Hematopoietic multipotent progenitor cell (in vitro differentiated cells): Measurements from ENCODE around the gene TMEM150C. TPM values are rescaled to one million over a fixed set of nuclear protein-coding genes. Genes with fewer than 3 reads are reported as not detected.
A peak's percentile ranks its signal among the peaks of the same experiment; 100 is the strongest.

Experiments used
- DNase-seq, 3 donors: peaks; one replicate each; pipeline ENCODE4 v3.0.0-alpha.2; 2011 to 2015; ENCODE audit warnings: low read depth in 2 of 3, low spot score in 2 of 3
- total RNA-seq: library from RNA; depleted of rRNA; stranded (reverse); fragments of >200 nt; gene quantifications from one replicate; pipeline ENCODE4 v1.2.3, GENCODE V29; 2012

The TMEM150C gene
- total RNA-seq, 1 donor: 8.6 TPM

DNA sequence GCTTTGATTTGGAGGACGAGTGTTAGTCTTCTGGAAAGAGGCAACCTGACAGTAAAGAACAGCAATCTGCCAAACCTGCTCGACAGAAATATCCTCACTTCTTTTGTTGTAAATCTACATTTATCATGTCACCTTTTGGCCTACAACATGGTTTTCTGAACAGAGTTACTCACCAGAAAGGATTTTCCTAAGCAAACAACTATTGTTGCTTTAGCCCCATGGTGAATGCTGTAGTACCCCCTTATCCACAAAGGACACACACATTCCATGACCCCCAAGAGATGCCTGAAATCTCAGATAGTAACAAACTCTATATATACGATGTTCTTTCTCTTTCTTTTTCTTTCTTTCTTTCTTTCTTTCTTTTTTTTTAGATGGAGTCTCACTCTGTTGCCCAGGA lies 42.7 kb downstream of the TMEM150C start:
- no peak for DNase-seq

DNA sequence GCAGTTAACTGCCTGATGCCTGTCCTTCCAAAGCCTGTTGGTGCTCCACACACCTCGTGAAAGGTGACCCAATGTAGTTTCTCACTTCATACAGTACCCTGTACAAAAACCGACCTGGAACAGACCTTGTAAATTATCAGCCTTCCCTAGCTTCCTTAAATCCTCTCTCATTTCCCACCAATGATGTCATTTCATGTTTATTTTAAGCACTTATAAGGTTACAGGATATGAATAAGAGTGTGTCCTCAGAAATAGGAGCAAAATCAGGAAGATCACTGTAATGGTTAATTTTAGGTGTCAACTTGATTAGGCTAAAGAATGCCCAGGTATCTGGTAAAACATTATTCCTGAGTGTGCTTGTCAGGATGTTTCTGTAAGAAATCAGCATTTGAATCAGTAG lies 44.7 kb downstream of the TMEM150C start:
- DNase-seq: no peak

DNA sequence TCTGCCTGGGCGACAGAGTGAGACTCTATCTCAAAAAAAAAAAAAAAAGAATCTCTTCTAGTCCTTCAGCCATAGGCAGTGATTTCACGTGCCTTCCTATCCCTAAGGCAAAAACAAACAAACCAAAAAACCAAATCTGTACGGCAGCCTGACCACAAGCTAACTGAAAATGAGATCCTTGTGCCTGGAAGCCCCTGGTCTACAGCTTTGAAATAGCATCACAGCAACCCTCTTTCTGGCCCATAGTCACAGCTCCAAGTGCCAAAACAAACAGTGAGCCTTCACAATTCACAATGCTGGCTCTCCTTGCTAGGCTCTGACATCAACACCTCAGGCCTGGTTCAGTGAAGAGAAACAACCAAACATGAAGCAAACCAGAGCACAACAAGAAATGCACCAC lies 46.1 kb downstream of the TMEM150C start:
- DNase-seq: no peak

DNA sequence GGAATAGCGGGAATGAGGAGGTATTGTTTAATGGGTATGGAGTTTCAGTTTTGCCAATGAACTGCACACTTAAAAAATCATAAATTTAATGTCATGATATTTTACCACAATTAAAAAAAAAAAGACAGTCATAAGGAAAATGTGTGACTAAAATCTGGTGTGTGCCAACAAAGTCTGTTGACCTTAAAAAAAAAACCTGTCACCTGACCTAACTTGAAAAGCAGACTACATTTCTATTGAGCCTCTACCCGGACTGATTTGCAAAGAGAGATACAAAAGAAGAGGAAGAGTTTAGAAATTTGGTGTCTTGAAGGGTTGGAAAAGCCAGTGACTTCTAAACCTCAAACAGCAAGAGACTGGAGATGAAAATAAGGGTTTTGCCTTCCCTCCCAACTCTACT lies 48.4 kb downstream of the TMEM150C start:
- peak in 1 of 3 donors; percentile 4 for DNase-seq

DNA sequence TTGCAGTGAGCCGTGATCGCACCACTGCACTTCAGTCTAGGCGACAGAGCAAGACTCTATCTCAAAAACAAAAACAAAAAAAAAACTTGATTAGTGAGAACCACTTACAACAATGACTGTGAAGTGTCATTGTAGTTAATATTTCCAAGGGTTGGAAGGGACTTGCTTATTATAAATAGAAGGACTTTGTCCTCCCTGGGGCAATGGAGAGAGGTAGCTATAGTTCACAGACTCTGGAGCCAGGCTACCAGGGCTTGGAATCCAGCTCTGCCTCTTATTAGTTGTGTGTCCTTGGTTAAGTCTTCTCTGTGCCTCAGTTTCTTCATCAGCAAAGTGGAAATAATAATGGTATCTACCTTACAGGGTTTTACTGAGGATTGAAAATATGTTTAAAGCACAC lies 51.6 kb downstream of the TMEM150C start:
- no peak for DNase-seq

DNA sequence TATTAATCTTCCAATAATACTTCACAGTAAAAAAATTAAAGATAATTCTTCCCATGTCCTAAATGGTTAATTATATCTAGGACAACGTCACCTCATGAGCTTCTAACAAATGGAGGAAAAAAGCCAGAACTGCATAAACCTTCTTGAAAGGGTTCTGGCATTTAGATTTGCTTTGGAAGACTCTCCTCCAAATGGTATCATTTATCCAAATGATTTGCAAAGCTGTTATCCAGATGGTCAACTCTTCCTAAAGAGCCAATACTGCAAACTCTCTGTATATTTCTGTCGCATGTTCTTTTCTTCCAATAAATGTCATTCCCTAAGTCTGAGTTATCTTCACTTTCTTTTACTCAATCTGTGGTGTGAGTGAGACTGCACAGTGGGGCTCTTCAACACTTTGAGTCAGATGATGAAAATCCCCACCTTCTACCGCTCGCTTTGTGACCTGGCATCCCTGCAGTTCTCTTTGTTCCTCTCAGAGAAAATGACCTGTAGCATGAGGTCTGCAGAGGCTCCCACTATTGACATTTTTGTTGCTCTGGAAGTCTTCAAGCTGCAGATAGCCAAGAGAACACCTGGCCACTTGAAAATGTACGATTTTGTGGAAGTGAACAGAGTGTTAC lies 52.9 kb downstream of the TMEM150C start:
- no peak for DNase-seq

DNA sequence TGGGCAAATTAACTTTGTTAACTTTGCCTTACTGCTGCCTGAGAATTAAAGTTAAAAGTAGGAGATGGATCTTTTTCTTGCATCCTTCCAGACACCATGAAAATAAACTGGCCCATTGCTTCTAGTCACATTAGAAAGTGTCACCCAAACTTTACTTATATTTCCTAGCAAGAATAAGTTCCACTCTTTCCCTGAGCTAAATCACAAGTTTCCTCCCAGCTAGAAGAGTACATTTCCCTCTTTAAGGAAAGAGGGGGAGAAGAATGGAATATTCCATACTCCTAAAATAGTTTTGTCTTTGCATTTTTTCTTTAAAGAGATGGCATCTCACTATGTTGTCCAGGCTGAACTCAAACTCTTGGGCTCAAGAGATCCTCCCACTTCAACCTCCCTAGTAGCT lies 53.8 kb downstream of the TMEM150C start:
- DNase-seq: no peak

DNA sequence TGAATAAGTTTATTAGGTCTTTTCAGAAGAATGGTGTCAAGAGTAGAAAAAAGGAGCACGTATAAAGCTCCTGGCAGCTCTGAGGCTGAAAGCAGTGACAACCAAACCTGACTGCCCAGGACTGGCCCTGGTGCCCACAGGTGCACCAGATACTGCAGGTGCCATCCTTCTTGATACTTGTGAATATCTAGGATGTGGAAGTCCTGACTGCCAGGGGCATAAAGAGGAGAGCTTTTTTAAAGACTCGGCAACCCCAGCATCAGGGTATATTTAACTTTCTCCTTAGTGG lies 60.7 kb downstream of the TMEM150C start:
- DNase-seq: no peak

DNA sequence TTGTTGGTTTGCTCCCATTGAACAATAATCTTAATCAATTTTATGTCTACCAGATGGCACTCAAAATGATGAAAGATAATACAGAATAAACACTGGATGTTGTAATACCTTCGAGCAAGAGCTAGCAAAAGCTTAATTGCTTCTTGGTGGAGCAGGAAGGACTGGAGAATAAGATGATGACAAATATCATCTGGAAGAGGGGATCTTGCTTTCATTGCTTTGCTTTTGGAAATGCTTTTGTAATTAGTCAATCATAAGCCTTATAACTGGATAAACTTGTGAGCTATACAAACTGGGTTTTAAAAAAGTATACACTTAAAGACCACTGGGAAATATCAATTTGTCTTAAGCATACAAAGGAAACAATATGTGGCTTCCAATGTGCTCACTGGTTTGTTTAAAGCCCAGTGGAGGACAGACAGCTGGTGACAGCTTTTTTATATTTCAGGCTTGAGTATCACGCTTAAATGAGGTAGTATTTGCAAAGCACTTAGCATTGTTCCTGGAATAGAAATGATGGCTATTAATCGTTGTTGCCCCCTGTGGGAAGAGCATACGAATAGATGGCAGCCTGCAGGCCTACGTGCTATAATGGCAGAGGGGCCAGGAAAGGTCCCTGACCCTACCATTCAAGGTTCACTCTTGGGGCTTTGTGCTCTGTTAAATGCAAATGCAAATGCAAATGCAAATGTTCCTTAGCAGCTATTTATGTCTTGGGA lies 61.2 kb downstream of the TMEM150C start:
- no peak for DNase-seq

DNA sequence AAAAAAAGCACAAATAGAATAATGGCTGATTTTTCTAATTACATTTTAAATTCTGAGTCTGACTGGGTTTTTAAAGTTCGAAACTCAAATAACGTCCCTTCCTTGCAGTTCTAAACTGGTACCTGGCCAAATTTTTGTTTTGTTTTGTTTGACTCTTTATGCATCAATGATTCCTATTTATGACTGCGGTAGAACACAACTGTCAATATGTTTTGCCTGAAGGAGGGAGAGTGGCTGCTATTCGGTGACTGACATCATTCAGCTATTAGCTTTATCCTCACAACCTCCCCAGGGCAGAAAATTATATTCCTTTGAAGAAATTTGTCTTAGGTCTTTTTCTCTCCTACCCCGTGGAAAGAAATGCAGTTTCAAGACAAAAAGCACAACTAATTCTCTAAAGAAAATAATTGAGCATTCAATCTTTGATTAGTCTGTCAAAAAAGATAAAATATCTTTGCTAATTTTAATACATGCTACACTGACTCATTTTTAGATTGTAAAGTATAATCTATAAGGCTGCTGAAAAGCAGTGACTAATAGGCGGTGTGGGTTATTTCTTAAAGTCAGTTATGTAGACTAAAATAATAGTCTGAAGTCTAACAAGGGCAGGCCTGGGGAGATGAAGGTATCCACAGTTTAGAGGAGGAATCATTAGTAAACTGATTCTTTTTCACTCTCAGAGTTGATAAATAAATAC lies 61.9 kb downstream of the TMEM150C start:
- DNase-seq: no peak

DNA sequence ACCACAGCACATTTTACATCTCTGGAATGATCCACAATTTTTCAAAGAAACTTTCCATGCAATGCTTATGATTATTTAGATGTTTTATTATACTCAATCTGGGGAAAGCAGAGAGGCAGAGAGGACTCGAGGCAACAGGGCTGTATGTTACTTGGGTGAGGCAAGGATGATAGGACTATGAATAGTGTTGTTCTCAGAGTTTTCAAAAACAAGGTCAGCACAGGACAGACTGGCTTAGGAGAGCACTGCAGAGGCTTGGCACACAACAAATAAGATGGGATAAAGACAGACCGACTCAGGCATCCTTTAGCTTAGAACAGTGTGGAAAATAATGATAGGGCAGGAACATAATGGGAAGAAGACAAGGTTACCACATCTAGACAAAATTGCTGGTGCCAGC lies 65.4 kb downstream of the TMEM150C start:
- DNase-seq: no peak

DNA sequence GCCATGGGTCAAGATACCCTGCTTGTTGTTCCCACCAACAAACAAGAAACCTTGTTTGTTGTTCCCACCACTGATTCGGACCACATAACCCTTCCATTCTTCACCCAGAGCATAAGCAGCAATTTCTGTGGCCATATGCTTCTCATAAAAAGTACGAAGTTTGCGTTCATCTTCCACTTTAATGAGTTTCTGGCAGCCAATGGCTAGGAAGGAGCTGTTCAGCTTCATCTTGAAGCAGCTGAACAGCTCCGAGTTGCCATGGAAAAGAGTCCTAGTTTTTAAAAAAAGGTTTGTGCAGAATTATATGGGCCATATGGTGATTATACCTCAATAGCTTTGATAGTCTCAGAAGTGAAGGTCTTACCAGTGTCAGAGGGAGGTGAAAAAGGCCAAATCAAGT lies 66.1 kb downstream of the TMEM150C start:
- DNase-seq: no peak

DNA sequence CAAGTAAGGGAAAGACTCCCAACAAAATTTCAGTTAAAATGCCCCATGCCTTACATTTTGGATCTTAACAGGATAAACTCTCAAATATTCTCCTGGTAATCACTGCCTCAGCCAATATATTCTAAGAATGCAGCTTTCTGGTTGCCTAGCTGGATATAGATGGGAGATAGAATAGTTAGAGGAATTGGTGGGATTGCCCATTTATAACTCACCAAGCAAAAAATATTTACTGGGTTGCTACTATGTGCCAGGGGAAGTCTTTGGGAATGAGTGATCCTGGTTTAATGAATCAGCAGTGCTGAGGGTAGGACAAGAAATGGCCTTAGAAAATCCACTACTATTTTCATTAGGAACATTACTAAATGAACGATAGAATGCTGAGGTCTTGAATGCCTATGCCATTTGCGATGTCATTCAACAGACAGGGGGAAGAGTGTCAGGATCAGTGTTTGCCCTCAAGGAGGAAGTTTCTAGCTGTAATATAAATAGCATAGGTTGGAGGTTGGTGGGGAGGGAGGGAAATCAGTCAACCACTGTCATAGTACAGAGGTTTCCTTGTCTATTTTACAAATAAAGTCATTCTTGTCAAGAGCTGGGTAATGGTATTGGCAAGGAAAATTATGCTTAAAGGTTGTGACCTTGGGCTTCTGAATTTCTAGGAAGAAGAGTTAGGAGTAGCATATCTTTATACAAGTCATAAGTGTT lies 67.9 kb downstream of the TMEM150C start:
- DNase-seq: no peak

DNA sequence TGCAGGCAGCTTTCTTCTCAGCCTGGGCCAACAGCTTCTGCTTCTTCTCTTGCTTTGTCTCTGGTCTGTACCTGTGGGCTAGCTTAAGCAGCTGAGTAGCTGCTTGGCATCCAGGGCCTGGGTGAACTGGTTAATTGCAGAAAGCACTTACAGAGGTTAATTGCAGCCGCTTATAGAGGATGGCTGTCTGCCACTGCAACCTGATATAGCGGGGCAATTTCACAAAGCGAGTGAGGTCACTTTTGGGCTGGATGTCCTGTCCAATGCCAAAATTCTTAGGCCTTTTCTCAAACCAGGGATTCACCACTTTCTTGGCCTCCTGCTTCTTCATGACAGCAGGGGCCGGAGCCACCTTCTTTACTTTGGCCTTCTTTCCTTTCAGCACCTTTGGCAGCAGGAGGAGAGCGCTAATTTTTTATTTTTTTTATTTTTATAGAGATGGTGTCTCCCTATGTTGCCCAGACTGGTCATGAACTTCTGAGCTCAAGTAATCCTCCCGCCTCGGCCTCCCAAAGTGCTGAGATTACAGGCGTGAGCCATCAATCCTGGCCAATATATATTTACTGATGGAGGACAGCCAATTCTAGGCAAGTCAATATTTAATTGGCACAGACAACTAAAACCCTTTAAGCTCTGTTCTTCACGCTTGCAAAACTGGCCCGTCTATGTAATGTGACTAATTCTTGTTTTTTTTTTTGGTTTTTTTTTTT lies 70.4 kb downstream of the TMEM150C start:
- DNase-seq: no peak

DNA sequence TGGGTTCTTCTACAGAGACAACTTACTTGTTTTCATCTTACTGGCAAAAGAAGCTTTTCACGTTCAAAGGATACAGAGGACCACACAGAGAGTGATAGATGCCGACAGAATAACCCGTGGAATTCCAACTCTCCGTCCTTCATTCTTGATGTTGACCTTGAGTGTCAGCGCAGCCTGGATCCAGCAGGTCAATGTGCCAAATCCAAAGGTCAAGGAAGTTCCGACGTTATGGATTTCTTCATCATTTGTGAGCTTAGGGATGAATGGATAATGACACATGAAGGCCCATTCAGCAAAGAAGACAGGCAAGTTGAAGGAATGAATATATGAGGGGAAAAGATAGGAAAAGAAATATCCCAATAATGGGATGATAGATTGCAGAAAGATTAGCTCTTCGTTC lies 71.8 kb downstream of the TMEM150C start:
- no peak for DNase-seq

DNA sequence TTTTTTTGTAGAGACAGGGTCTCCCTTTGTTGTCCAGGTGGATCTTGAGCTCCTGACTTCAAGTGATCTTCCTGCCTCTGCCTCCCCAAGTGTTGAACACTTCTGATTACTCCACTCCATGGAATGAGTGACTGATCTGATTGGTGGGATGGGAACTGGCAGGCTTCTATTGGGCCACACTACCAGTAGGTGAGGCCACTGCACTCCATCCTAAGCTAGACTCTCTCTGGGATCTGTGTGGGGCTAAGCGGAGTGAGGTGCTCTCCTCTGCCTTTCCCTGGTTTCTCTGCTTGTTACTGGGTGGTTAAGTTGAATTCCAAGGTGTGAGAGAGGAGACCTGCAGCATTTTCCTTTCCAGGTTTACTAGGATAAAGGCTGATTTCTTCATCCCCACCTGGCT lies 72.7 kb downstream of the TMEM150C start:
- no peak for DNase-seq

DNA sequence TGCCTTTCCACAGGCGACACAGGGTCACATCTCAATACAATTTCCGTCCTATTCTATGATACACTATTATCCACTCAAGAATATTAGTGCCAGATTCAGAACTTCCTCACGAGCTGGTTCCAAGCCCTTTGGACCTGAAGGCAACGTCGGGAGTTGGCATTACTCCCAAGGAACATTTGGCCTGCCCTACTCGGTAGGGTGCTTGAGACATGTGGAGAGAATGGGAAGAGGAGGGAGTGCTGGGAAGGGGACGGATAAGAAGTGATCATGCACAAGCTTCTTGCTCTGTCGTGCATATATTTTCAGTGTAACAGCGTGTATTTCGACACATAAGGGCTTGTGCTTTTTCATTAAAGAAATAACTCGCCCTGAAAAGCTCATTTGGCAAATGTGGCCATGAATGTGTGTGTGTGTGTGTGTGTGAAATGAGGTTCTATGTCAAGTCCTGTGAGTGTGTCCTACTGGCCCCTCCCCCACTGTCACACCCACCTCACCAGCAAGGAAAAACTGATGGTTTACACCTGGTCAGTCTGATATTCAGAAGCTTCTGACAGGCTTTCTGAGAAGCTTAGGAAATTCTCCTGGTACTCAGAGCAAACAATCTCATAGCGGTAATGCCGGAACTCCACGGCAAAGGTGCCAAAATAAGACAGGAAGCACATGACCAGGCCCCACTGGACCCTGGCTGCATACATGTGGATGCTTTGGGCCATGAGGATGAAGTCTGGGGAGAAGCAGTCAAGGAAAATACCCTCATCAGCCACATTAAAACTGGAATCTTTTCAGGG lies 76.6 kb downstream of the TMEM150C start:
- no peak for DNase-seq

DNA sequence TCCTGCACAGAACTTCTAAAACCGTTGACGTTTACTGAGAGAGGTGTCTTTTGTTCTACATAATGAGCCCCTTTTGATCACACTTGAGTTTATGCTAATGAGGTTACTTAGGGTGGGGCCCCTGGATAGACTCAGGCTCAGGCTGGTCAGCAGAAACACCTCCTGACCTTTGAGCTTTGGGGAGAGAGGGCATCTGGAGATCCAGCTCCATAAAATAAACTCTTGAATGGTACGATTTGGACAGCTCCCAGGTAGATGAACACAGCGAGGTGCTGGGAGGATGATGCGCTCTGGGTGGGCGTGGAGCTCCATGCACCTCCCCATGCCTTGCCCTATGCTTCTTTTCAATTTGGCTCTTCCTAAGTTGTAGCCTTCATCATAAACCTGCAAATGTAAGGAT lies 79.4 kb downstream of the TMEM150C start:
- no peak for DNase-seq

DNA sequence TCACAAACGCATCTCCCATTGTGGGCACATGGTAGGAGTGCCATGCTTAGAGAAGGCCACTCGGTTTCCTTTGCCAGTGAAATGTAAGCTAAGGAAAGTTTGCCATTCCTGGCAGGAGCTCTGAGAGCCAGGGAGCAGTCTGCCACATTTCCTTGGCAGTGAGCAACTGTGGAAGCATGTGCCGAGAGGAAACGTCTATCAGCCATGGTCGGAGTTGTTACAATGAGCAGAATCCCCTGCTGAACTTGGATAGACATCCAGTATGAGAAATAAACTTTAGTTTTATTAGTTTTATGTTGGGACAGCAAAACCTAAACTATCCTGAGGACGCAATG lies 80.3 kb downstream of the TMEM150C start:
- no peak for DNase-seq

DNA sequence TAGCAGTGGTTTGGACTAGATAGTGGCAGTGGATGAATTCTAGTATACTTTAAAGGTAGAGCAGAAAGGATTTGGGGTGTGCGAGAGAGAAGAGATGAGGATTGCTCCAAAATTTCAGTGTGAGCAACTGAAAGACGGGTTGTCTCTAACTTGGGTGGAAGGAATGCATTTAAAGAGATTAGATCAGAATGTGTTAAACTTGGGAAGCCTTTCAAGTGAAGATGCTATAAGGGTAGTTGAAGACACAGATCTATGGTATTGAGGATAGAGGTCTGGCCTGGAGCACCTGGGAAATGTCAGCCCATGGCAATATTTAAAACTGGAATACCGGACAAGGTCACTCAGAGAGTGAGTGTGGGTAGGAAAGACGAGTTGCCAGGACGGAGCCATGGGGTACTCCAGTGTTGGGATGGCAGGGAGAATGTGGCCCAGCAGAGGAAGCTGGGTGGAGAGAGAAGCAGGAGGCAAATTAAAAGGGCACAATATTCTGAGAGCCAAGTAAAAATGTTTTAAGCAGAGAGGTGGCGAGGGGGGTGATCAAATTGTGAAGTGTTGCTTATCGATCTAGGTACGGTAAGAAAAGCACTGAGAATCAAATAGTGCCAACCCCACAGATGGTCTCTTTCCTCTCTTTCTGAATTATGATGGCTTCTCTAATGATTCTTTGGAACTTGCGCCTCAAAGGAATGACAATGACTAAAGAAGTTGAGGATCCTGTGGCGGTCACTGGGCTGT lies 80.8 kb downstream of the TMEM150C start:
- no peak for DNase-seq
